DND-41 (cell line): ENCODE measurements around the gene HEXA.

Experiments
- ATAC-seq: fragments of 200-7000 bp; cut with Tn5 transposase; 3 replicates; pipeline ENCODE4 v1.9.1; 2021; ENCODE audit warnings: low read depth; ENCODE audit not compliant: insufficient read depth
- DNase-seq: peaks from one replicate; pipeline ENCODE4 v3.0.0-alpha.2; 2020
- H2AFZ ChIP-seq: 2 replicates; pipeline ENCODE4 v1.6.0; 2012; ENCODE audit warnings: low read depth, low read length
- H3K27ac ChIP-seq: 2 replicates; pipeline ENCODE4 v1.5.1; 2012; ENCODE audit warnings: low read length, inconsistent platforms
- H3K27me3 ChIP-seq: fragments of 200-600 bp; sonication (generic); 2 replicates; pipeline ENCODE4 v1.6.0; 2012; ENCODE audit warnings: low read length, mild to moderate bottlenecking, inconsistent platforms; ENCODE audit not compliant: insufficient read depth, poor library complexity
- H3K36me3 ChIP-seq: 2 replicates; pipeline ENCODE4 v1.5.1; 2012; ENCODE audit warnings: low read length, inconsistent platforms; ENCODE audit not compliant: insufficient read depth
- H3K4me1 ChIP-seq: 2 replicates; pipeline ENCODE4 v1.5.1; 2012; ENCODE audit warnings: mild to moderate bottlenecking, low read length; ENCODE audit not compliant: insufficient read depth
- H3K4me2 ChIP-seq: 2 replicates; pipeline ENCODE4 v1.6.0; 2012; ENCODE audit warnings: mild to moderate bottlenecking, moderate library complexity, low read length, inconsistent platforms; ENCODE audit not compliant: insufficient read depth
- H3K4me3 ChIP-seq, 2 experiments: fragments of 200-600 bp in 1 of 2; shearing (Covaris generic) in 1 of 2; 2 replicates each; pipeline ENCODE4 v1.5.1; 2012 to 2016; ENCODE audit warnings: inconsistent platforms in 2 of 2, low read length in 2 of 2, mild to moderate bottlenecking in 2 of 2, low read depth in 1 of 2, moderate library complexity in 1 of 2
- H3K79me2 ChIP-seq: 2 replicates; pipeline ENCODE4 v1.6.0; 2012; ENCODE audit warnings: low read length, inconsistent platforms; ENCODE audit not compliant: insufficient read depth
- H3K9ac ChIP-seq: 2 replicates; pipeline ENCODE4 v1.6.0; 2012; ENCODE audit warnings: low read depth, mild to moderate bottlenecking, inconsistent platforms, low read length, moderate library complexity
- H3K9me3 ChIP-seq: 2 replicates; pipeline ENCODE4 v1.5.1; 2012; ENCODE audit warnings: low read length, moderate library complexity, mild to moderate bottlenecking, inconsistent platforms; ENCODE audit not compliant: insufficient read depth, severe bottlenecking
- H4K20me1 ChIP-seq: 2 replicates; pipeline ENCODE4 v1.6.0; 2012; ENCODE audit warnings: low read length; ENCODE audit not compliant: insufficient read depth
- CTCF ChIP-seq: IDR thresholded peaks from 2 replicates; pipeline ENCODE4 v1.5.1; 2012; ENCODE audit warnings: borderline replicate concordance, low read length, moderate library complexity, mild to moderate bottlenecking; ENCODE audit not compliant: poor library complexity, severe bottlenecking; ENCODE audit errors: extremely low read depth
- EZH2 ChIP-seq: IDR thresholded peaks from 3 replicates; pipeline ENCODE4 v1.6.1; 2012; ENCODE audit warnings: borderline replicate concordance, low read depth, mild to moderate bottlenecking, moderate library complexity, low read length, inconsistent platforms; ENCODE audit not compliant: severe bottlenecking

HEXA gene

DNA sequence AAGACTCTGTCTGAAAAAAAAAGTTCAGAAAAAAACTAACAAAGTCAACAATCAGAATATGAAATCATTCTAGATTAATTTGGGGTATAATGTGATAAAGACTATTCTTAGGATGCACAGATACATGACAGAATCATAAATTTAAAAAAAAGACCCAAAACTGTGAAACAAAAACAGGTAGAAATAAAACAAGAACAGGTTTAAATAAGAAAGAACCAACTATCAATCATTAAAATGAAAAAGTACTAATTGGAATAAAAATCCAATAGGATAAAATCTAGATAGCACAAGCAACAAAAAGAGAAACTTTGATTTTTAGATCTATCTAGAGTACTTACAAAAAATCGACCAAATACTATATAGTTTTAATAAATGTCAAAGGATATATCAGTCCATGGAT lies 35.7 kb upstream of the HEXA start:
- no peak overlapping the region for H3K27ac ChIP-seq
- H3K4me2 ChIP-seq: no peak overlapping the region
- ATAC-seq: no peak
- no peak overlapping the region for H3K9ac ChIP-seq
- TF ChIP-seq CTCF: no peak
- no peak for TF ChIP-seq EZH2
- no peaks in the 10 kb centered on the region for H3K4me1 ChIP-seq
- H3K9me3 ChIP-seq: no peaks in the 10 kb centered on the region
- no peaks in the 10 kb centered on the region for H4K20me1 ChIP-seq
- no peaks in the 10 kb centered on the region for H3K79me2 ChIP-seq
- no peak overlapping the region for H2AFZ ChIP-seq
- no peak overlapping the region for H3K4me3 ChIP-seq
- DNase-seq: no peak
- H3K36me3 ChIP-seq: no peaks in the 10 kb centered on the region
- no peaks in the 10 kb centered on the region for H3K27me3 ChIP-seq

DNA sequence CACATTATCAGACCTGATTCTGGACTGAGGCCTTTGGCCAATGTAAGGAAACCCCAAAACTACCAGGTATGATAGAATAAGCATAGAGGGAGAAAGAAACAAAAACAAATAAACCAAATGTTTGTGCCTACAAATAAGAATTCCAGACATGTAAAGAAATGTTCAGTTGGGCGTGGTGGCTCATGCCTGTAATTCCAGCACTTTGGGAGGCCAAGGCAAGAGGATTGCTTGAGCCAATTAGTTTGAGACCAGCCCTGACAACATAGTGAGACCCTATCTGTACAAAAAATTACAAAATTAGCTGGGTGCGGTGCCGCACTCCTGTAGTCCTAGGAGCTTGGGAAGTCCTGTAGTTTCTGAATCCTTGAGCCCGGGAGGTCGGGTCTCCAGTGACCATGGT lies 35.3 kb upstream of the HEXA start:
- Histone ChIP-seq H2AFZ (no peak overlapping the region), H3K27me3 (no peaks in the 10 kb centered on the region), H3K4me2 (no peak overlapping the region), H3K36me3 (no peaks in the 10 kb centered on the region), H3K27ac (no peak overlapping the region), H3K9me3 (no peaks in the 10 kb centered on the region), H3K4me1 (no peaks in the 10 kb centered on the region), H3K79me2 (no peaks in the 10 kb centered on the region), H3K4me3 (no peak overlapping the region), H4K20me1 (no peaks in the 10 kb centered on the region), H3K9ac (no peak overlapping the region)
- no peak for TF ChIP-seq CTCF
- DNase-seq: no peak
- no peak for ATAC-seq

- no peak overlapping the region for H2AFZ ChIP-seq
- H3K4me3 ChIP-seq: no peak overlapping the region
- no peak for ATAC-seq
- H3K27ac ChIP-seq: no peak overlapping the region
- H3K79me2 ChIP-seq: no peaks in the 10 kb centered on the region
- no peaks in the 10 kb centered on the region for H3K36me3 ChIP-seq
- DNase-seq: no peak
- H3K9ac ChIP-seq: no peak overlapping the region
- peaks cover 4% of the 10 kb centered on the region for H3K27me3 ChIP-seq
- no peaks in the 10 kb centered on the region for H3K9me3 ChIP-seq
- TF ChIP-seq CTCF: no peak
- no peak for TF ChIP-seq EZH2
- no peaks in the 10 kb centered on the region for H4K20me1 ChIP-seq
- H3K4me2 ChIP-seq: no peak overlapping the region
- no peaks in the 10 kb centered on the region for H3K4me1 ChIP-seq
Measured at GRCh38 chr15:72406936-72407335, 31.1 kb upstream of the HEXA start.

DNA sequence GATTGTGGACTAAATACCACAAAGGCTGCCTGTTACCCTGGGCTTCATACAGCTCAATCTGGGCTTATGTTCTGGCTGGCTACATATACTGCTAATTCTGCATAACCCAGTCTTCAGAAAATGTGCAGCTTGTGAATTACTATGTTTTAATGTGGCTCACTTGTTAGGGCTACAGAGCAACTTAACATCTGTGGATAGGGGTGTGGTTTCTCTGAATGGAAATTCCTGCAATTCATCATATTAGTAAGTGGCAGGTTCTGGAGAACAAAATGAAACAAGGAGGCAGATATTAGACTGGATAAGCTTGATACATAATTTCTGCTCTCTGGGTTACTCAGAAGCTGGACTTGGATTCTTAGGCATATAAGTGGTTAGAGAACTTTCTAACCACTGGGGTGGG lies 29.0 kb upstream of the HEXA start:
- H3K79me2 ChIP-seq: no peaks in the 10 kb centered on the region
- DNase-seq: no peak
- H2AFZ ChIP-seq: no peak overlapping the region
- no peak for TF ChIP-seq CTCF
- no peak for TF ChIP-seq EZH2
- H3K4me2 ChIP-seq: no peak overlapping the region
- no peak overlapping the region for H3K4me3 ChIP-seq
- no peaks in the 10 kb centered on the region for H4K20me1 ChIP-seq
- H3K9me3 ChIP-seq: no peaks in the 10 kb centered on the region
- H3K9ac ChIP-seq: no peak overlapping the region
- H3K27ac ChIP-seq: no peak overlapping the region
- H3K27me3 ChIP-seq: peaks cover 4% of the 10 kb centered on the region
- no peaks in the 10 kb centered on the region for H3K4me1 ChIP-seq
- H3K36me3 ChIP-seq: no peaks in the 10 kb centered on the region
- no peak for ATAC-seq
